ENCODE measurements around the gene CTNNB1.

Gene CTNNB1

GRCh38 chr3:41198950-41199865 lies at the start of gene CTNNB1:
Gene CTNNB1 (plus strand): TSS chr3:41199505. CDS start chr3:41224069, 24,564 bp downstream.
- DNase-seq (ENCODE audit: low spot score), result peak; percentile 92

- no peak for DNase-seq (ENCODE audit: low spot score)
These were observed 43.5 kb upstream of the CTNNB1 start for GRCh38 chr3:41155834-41156233.

DNA sequence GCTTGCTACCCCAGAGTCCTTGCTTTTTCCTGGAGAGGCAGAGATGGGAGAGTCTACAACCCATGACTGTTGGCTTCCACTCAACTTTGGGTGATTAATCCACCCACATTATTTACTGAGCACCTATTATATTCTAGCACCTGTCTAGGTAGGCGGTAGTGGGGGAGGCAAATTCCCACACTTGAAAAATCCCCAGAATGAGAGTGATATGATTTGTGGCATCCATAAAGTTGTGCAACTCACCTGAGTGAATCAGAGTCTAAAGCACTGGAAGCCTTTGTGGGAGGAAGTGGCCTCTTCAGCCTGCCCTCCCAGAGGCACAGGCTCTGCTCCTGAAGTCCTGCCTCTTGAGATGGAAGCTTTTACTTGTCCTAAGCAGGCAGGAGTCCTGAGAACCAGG lies 40.4 kb upstream of the CTNNB1 start:
- DNase-seq (ENCODE audit: low spot score), result no peak

- DNase-seq (ENCODE audit: low spot score), result no peak
These were observed 39.6 kb upstream of the CTNNB1 start for GRCh38 chr3:41159588-41160189.

- DNase-seq (ENCODE audit: low spot score), result no peak
These were observed 36.8 kb upstream of the CTNNB1 start for GRCh38 chr3:41162541-41162940.

GRCh38 chr3:41163006-41163405 lies 36.3 kb upstream of the CTNNB1 start:
- no peak for DNase-seq (ENCODE audit: low spot score)

- no peak for DNase-seq (ENCODE audit: low spot score)
These were observed 35.9 kb upstream of the CTNNB1 start for GRCh38 chr3:41163421-41163820.

- DNase-seq (ENCODE audit: low spot score), result no peak
These were observed 34.5 kb upstream of the CTNNB1 start for GRCh38 chr3:41164777-41165176.

DNA sequence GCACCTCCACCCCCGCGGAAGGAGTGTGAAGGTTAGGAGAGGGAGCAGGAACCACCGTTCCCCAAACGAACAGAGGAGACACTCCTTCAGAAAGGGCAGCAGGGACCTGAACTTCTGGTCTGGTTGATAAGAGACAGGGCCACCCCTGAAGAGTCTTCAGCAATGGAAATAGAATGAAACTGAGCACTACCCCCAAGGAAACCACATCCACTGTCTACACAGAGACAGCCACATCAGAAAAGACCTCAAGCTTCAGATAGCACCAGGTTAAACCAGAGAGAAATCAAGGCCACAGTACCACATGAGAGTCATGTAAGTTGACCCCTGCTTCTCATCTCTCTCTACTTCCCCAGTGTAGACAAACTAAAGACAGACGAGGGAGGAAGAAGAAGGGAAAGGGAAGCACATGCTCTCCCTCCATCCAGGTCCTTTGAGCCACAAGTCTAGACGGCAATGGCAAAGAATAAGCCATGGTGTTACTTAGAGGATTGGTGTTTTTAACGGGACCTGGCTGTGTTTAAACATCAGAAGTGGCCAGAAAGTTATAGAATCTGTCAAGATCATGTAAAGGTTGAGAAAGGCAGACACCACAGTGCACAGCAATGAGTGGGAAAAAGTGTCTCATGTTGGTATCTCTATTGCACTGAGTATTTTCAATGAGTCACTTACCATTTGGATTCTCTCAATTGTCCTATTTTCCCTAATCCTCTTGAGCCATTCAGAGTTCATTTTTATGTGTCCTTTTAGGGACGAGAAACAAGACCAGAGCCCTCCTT lies 31.4 kb upstream of the CTNNB1 start:
- DNase-seq (ENCODE audit: low spot score), result no peak

- DNase-seq (ENCODE audit: low spot score), result no peak
These were observed 30.3 kb upstream of the CTNNB1 start for GRCh38 chr3:41169023-41169422.

DNA sequence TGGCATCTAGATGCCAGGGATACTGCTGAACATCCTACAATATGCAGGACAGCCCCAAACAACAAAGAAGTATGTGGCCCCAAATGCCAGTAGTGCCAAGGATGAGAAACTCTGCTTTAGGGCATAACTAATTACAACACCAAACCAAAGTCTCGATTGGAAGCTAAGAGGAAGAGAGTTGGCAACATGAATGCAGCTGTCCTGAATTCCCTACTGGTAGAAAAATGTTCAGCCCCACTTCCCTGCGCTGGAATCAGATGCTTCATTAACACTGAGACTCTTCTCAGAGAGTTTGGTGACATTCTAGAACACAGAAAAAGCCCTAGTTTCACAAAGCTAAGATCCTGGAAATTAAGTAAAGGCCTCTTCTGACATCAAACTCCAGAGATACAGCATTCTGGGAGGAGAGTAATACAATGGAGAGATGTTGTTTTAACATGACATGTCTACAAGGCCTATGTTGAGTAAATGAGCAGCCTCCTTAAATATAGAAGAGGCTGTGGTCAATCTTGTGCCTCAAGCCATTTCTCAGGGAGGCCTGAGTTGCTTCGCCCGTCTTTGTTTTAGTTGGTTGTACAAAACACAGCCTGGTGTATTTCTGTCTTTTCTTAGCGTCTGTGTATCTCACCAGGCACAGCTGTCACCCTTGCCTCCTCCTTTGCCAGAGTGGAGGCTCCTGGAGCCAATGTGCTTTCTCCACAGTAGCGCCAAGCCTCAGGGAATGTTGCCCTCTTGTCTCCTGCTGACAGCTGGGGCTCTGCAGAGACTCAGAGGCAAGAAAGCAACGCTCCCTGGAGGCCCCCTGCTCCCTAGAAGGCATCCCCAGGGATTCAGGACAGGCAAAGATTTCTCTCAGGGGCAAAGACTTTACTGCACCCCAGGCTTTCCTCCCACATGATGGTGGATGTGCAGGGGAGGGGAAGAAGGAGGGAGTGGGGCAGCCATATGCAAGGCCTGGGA lies 25.1 kb upstream of the CTNNB1 start:
- DNase-seq (ENCODE audit: low spot score), result no peak

GRCh38 chr3:41175365-41175764 lies 23.9 kb upstream of the CTNNB1 start:
- DNase-seq (ENCODE audit: low spot score), result no peak

DNA sequence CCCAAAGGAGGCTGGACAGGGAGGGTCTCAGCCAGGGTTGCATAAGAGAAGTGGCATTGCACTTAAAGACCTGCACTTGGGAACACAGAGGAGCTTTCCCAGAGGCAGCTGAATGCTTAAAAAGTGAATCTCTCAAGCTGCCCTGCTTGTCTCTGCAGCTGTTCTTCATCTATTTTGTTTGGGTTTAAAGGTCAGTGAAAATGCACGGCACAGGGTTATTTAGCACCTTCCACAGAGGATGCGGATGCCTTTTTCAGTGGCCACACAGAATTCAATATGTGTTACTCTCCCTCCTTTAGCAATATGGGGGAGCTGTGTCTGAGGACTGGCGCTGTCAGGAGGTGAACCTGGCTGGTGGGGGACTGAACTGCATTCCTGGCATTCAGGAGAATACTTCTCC lies 22.7 kb upstream of the CTNNB1 start:
- DNase-seq (ENCODE audit: low spot score), result no peak

- DNase-seq (ENCODE audit: low spot score), result no peak
These were observed 20.7 kb upstream of the CTNNB1 start for GRCh38 chr3:41178576-41178975.

DNA sequence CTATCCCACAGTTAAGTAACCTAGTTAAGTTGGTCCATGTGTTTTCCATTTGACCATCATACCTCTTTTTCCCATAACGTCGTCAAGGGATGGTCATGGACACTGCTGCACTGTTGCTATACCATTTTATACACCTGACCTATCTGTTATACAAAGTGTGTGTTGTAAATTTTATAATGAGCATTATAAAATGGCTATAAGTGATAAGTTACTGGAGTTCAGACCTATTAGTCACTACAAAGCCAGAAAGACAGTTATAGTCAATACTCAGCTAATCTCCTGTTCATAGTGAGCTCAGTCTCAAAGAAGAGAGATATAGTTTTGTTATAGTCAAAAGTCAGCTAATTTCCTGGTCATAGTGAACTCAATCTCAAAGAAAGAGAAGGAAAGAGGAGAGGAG lies 18.9 kb upstream of the CTNNB1 start:
- no peak for DNase-seq (ENCODE audit: low spot score)

DNA sequence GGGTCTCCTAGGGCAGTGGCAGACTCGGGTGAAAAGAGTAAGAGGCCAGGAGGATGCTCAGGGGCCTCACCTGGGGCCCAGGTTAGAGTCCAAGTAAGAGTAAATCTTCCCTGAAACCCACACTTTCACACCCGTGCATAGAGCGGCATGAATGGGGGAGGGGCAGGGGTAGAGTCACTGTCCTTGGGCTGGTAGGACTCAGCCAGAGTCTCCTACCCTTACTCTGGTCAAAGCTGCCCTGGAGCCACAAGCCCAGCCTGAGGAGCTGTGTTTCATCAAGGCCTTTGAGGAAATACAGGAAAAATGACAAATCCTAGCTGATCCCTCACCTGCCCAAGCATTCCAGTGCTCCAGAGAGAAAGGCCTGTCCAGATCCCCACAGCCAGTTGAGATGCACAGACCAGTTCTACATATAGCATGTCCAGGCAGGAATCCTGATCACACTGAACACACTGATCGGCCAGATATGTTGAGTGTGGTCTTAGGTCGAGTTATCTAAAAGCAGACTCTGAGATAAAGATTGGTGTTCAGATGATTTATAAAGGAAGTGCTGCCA lies 16.7 kb upstream of the CTNNB1 start:
- no peak for DNase-seq (ENCODE audit: low spot score)

DNA sequence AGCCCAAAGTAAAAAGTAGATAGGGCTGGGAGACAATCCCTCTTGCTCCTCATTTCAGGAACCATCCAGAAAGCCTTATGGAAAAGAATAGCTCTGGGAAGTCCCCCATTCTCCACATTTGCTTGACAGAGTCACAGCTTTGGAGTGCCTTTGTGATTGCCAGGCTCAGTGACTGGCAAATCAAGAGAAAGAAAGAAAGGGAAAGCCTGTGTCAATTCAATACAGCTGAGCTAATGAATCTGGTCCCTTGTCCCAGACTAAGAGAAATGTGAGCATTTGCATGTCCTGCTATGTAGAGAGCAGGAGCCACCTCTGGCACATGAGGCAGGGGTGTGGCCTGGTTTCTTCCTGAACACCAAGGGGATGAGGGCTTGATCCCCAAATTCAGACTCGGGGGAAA lies 14.9 kb upstream of the CTNNB1 start:
- DNase-seq (ENCODE audit: low spot score), result no peak

DNA sequence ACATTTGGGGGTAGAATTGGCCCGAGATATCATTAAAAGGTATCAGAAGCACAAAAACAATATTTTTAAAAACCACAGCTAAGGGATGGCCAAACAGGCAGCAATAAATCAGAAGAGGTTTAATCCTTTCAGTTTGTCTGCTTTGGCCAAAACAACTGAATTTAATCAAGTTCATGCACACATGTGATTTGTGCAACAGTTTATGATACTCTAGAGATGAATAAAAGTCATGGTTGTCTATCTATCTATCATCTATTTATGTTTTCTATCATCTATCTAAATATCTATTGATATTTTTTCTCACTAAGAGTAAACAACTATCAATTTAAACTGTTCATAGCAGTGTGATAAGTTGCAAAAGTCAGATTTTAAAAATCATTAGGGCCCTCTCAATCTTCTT lies 13.0 kb upstream of the CTNNB1 start:
- DNase-seq (ENCODE audit: low spot score), result no peak

- DNase-seq (ENCODE audit: low spot score), result no peak
These were observed 11.0 kb upstream of the CTNNB1 start for GRCh38 chr3:41188306-41188705.

GRCh38 chr3:41190509-41191284 lies 8.6 kb upstream of the CTNNB1 start:
- no peak for DNase-seq (ENCODE audit: low spot score)

All from putamen (tissue), 1 donor.